ENCODE results near the gene AP2A1. TPM values are rescaled to one million over a fixed set of nuclear protein-coding genes. Genes with fewer than 3 reads are reported as not detected.

The AP2A1 gene
- total and polyA plus RNA-seq, 9 of the 15 experiments (the other 6 are each of a cell fraction or from before 2014, with no cell fraction given) = 0.55 to 150 (median 31.9) TPM

- Histone ChIP-seq H3K27me3 (ENCODE audit: control insufficient read depth in 2 of 2, insufficient read depth in 2 of 2, low read length in 2 of 2) (no peaks in the 10 kb centered on the region), H2AFZ (ENCODE audit: low read depth, low read length) (no peak overlapping the region), H3K4me3 (no peak overlapping the region), H3K9me3 (replicated peaks; ENCODE audit: control insufficient read depth, insufficient read depth, low read depth, low read length) (no peaks in the 10 kb centered on the region), H3K79me2 (ENCODE audit: control insufficient read depth, insufficient read depth, low read length) (peaks cover 6% of the 10 kb centered on the region; the same call in 2 of the 3 replicates), H3K36me3 (ENCODE audit: control insufficient read depth, insufficient read depth, low read length) (peaks cover 88% of the 10 kb centered on the region), H3K27ac (ENCODE audit: extremely low read depth, low read depth, low read length) (no peak overlapping the region; the same call in 2 of the 3 replicates), H3K4me1 (replicated peaks in 1 of 2; ENCODE audit: control insufficient read depth in 2 of 2, insufficient read depth in 2 of 2, low read length in 2 of 2) (peaks cover 0 to 31% of the 10 kb centered on the region in 2 experiments; a peak in 3 of 5 replicates), H3K9me1 (ENCODE audit: control insufficient read depth, insufficient read depth, low read length) (no peaks in the 10 kb centered on the region), H3K4me2 (ENCODE audit: insufficient read depth, low read length) (no peak overlapping the region), H3K9ac (ENCODE audit: insufficient read depth in 1 of 2, low read depth in 2 of 2, low read length in 2 of 2) (0 out of 4 replicates have a peak overlapping the region, but pooled peaks of 1 of the 2 experiments have one; percentile 61), H4K20me1 (replicated peaks; ENCODE audit: control insufficient read depth, insufficient read depth, low read length) (no peaks in the 10 kb centered on the region; the same call in 1 of the 2 replicates)
- WGBS (ENCODE audit: insufficient coverage, low coverage, missing lambda C conversion rate) = 86% methylated on average over 6 of the region's 6 CpGs
- TF ChIP-seq STAT6 (CRISPR knock-in tag; IDR thresholded peaks at IDR 0.05) = no peak
- TF ChIP-seq POLR2B (IDR thresholded peaks at IDR 0.05; ENCODE audit: low read depth, partially characterized antibody) = no peak
- TF ChIP-seq ATF3 (IDR thresholded peaks at IDR 0.05) = peak; percentile 62
- TF ChIP-seq ATF3 (CRISPR knock-in tag; conservative IDR thresholded peaks at IDR 0.05) = no peak
- TF ChIP-seq KLF6 (CRISPR knock-in tag; IDR thresholded peaks at IDR 0.05; ENCODE audit: borderline replicate concordance) = no peak
- peak; percentile 15; the same call in 1 of the 2 replicates for TF ChIP-seq JUN (IDR thresholded peaks at IDR 0.05; ENCODE audit: borderline replicate concordance, low read depth, low read length)
- no peak for TF ChIP-seq JUN (CRISPR knock-in tag; IDR thresholded peaks at IDR 0.05; ENCODE audit: borderline replicate concordance)
- TF ChIP-seq ZFP36 (IDR thresholded peaks at IDR 0.05; ENCODE audit: low read depth, low read length, partially characterized antibody) = peak; percentile 38
- TF ChIP-seq GATAD2A (IDR thresholded peaks at IDR 0.05) = no peak
- TF ChIP-seq AFF1 (IDR thresholded peaks at IDR 0.05; ENCODE audit: low read depth in 1 of 2, partially characterized antibody in 2 of 2) = no peak
- TF ChIP-seq NR0B1 (IDR thresholded peaks at IDR 0.05; ENCODE audit: partially characterized antibody) = no peak
- intact Hi-C loops (cut with micrococcal nuclease) = no loop called here
- DNase-seq (ENCODE audit: extremely low read depth in 1 of 4, low spot score in 3 of 4) = no peak
- no TSS peak for BruUV-seq (replicated peaks)
- ChIA-PET POLR2A (interaction anchor here (1.0 kb wide), 1 partner anchor 26 kb away, joined by 3 read pairs; no protein-coding TSS in a partner anchor), CTCF (ENCODE audit: low intra/inter-chr PET ratio) (no interaction called here)
- in situ Hi-C loops (cut with MboI) = no loop called here
- no peak for ATAC-seq
- no peak for FAIRE-seq
Measured at GRCh38 chr19:49793561-49793840, 26.7 kb downstream of the AP2A1 start.
